Vagina (tissue), 2 donors: ENCODE measurements around the gene PLEKHB1.

ENCODE experiments used
- POLR2A ChIP-seq, 2 donors: fragments of 450-650 bp; IDR thresholded peaks; one replicate each; pipeline ENCODE4 v1.6.1; 2017; ENCODE audit warnings: antibody characterized with exemption in 2 of 2, mild to moderate bottlenecking in 2 of 2, moderate library complexity in 2 of 2
- POLR2AphosphoS5 ChIP-seq, 2 donors: sonication (generic); formaldehyde crosslinking; IDR thresholded peaks; one replicate each; pipeline ENCODE4 v1.9.0; 2017; ENCODE audit warnings: antibody characterized with exemption in 2 of 2, mild to moderate bottlenecking in 2 of 2, low read depth in 1 of 2; ENCODE audit not compliant: insufficient read depth in 1 of 2
- TF ChIP-seq, protein P1 (sequence below), 3 experiments: fragments of 450-650 bp in 2 of 3; fragments of 200-600 bp in 1 of 3; sonication (generic) in 1 of 3; IDR thresholded peaks; one replicate each; pipeline ENCODE4 v1.5.1; 2017 to 2019; ENCODE audit warnings: antibody characterized with exemption in 3 of 3, mild to moderate bottlenecking in 2 of 3, moderate library complexity in 2 of 3

DNA sequence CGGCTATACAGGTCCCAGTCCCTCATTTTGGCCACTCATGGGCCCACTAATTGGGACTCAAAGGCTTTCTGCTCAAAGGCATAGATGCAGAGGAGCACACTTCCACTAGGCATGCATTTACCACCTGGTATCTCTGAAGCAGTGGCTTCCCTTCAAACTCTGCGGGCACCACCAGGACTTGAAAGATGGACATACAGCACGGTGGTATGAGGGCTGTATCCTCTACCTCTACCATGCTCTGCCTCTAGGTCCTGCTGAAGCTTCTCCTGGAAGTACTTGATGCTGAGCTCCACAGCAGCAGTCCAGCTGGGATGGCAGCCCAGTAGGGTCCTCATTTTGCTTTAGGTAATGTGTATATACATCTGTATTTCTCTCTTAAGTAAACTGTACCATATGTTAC is 64.6 kb downstream of the PLEKHB1 start:
- TF ChIP-seq, protein P1, sequence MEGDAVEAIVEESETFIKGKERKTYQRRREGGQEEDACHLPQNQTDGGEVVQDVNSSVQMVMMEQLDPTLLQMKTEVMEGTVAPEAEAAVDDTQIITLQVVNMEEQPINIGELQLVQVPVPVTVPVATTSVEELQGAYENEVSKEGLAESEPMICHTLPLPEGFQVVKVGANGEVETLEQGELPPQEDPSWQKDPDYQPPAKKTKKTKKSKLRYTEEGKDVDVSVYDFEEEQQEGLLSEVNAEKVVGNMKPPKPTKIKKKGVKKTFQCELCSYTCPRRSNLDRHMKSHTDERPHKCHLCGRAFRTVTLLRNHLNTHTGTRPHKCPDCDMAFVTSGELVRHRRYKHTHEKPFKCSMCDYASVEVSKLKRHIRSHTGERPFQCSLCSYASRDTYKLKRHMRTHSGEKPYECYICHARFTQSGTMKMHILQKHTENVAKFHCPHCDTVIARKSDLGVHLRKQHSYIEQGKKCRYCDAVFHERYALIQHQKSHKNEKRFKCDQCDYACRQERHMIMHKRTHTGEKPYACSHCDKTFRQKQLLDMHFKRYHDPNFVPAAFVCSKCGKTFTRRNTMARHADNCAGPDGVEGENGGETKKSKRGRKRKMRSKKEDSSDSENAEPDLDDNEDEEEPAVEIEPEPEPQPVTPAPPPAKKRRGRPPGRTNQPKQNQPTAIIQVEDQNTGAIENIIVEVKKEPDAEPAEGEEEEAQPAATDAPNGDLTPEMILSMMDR (IDR thresholded peaks at IDR 0.05): no peak
- TF ChIP-seq POLR2A (IDR thresholded peaks at IDR 0.05) (no peak), POLR2AphosphoS5 (IDR thresholded peaks at IDR 0.05; ENCODE audit: insufficient read depth in 1 of 2, low read depth in 1 of 2) (no peak)
